ENCODE data around the gene FGB.
A peak's percentile ranks its signal among the peaks of the same experiment; 100 is the strongest.

Gene FGB

GRCh38 chr4:154608361-154609252 is 45.8 kb downstream of the FGB start:
- H3K27ac ChIP-seq = no peak overlapping the region
- H3K9ac ChIP-seq = no peak overlapping the region
- H4K20me1 ChIP-seq = no peaks in the 10 kb centered on the region
- H3K27me3 ChIP-seq = no peaks in the 10 kb centered on the region
- H3K9me3 ChIP-seq = no peaks in the 10 kb centered on the region
- H3K4me2 ChIP-seq = no peak overlapping the region
- no peaks in the 10 kb centered on the region for H3K4me1 ChIP-seq
- TF ChIP-seq Cebpa-rat (IDR thresholded peaks at IDR 0.05) = no peak
- H3K4me3 ChIP-seq = no peak overlapping the region
- H3K36me3 ChIP-seq = no peaks in the 10 kb centered on the region

GRCh38 chr4:154609532-154609931 is 46.7 kb downstream of the FGB start:
- no peaks in the 10 kb centered on the region for H3K27me3 ChIP-seq
- H3K4me2 ChIP-seq = no peak overlapping the region
- no peak overlapping the region for H3K9ac ChIP-seq
- H4K20me1 ChIP-seq = no peaks in the 10 kb centered on the region
- no peak overlapping the region for H3K4me3 ChIP-seq
- no peak overlapping the region for H3K27ac ChIP-seq
- H3K9me3 ChIP-seq = no peaks in the 10 kb centered on the region
- no peaks in the 10 kb centered on the region for H3K4me1 ChIP-seq
- TF ChIP-seq Cebpa-rat (IDR thresholded peaks at IDR 0.05) = no peak
- H3K36me3 ChIP-seq = no peaks in the 10 kb centered on the region

- Histone ChIP-seq H3K9me3 (no peaks in the 10 kb centered on the region), H3K4me2 (no peak overlapping the region), H3K27me3 (no peaks in the 10 kb centered on the region), H3K4me3 (no peak overlapping the region), H3K4me1 (no peaks in the 10 kb centered on the region), H3K36me3 (no peaks in the 10 kb centered on the region), H3K9ac (no peak overlapping the region), H4K20me1 (no peaks in the 10 kb centered on the region), H3K27ac (no peak overlapping the region)
- no peak for TF ChIP-seq Cebpa-rat (IDR thresholded peaks at IDR 0.05)
Measured at GRCh38 chr4:154610582-154610981, 47.8 kb downstream of the FGB start.

- Histone ChIP-seq H3K9ac (no peak overlapping the region), H3K27me3 (no peaks in the 10 kb centered on the region)
Measured at GRCh38 chr4:154611833-154612232, 49.0 kb downstream of the FGB start.

GRCh38 chr4:154612472-154613414 is 49.9 kb downstream of the FGB start, which contains the start of gene FGG:
TSS of gene FGG (minus strand) at chr4:154612656. CDS start at chr4:154612609, 47 bp downstream.
- no peak for TF ChIP-seq Cebpa-rat (IDR thresholded peaks at IDR 0.05)
- no peak within 1 kb of the TSS for H3K4me3 ChIP-seq
- H3K27ac ChIP-seq = no peak within 1 kb of the TSS
- no peaks in the 10 kb centered on the region for H3K27me3 ChIP-seq
- no peak within 1 kb of the TSS for H3K9ac ChIP-seq
- no peaks in the 10 kb centered on the region for H4K20me1 ChIP-seq
- no peaks in the 10 kb centered on the region for H3K9me3 ChIP-seq
- no peak within 1 kb of the TSS for H3K4me2 ChIP-seq
- H3K4me1 ChIP-seq = peaks cover 9% of the 10 kb centered on the region; the same call in 1 of the 2 replicates
- no peaks in the 10 kb centered on the region for H3K36me3 ChIP-seq

More at GRCh38 chr4:154611833-154612232, 49.0 kb downstream of the FGB start:
- no peaks in the 10 kb centered on the region for H3K36me3 ChIP-seq
- H4K20me1 ChIP-seq = no peaks in the 10 kb centered on the region
- H3K4me2 ChIP-seq = no peak overlapping the region
- no peak overlapping the region for H3K27ac ChIP-seq
- no peaks in the 10 kb centered on the region for H3K9me3 ChIP-seq
- peaks cover 6% of the 10 kb centered on the region; the same call in 1 of the 2 replicates for H3K4me1 ChIP-seq
- no peak for TF ChIP-seq Cebpa-rat (IDR thresholded peaks at IDR 0.05)
- H3K4me3 ChIP-seq = no peak overlapping the region

- Histone ChIP-seq H3K27me3 (no peaks in the 10 kb centered on the region), H3K36me3 (no peaks in the 10 kb centered on the region), H4K20me1 (no peaks in the 10 kb centered on the region), H3K9me3 (no peaks in the 10 kb centered on the region), H3K4me1 (peaks cover 9% of the 10 kb centered on the region; the same call in 1 of the 2 replicates), H3K9ac (no peak overlapping the region), H3K4me2 (no peak overlapping the region), H3K4me3 (no peak overlapping the region), H3K27ac (no peak overlapping the region)
- no peak for TF ChIP-seq Cebpa-rat (IDR thresholded peaks at IDR 0.05)
Measured at GRCh38 chr4:154614306-154614705, 51.5 kb downstream of the FGB start.

GRCh38 chr4:154615211-154615610 is 52.4 kb downstream of the FGB start:
- Histone ChIP-seq H3K27ac (no peak overlapping the region), H3K4me3 (no peak overlapping the region), H3K4me1 (peaks cover 9% of the 10 kb centered on the region; the same call in 1 of the 2 replicates), H3K36me3 (no peaks in the 10 kb centered on the region), H4K20me1 (no peaks in the 10 kb centered on the region), H3K9ac (no peak overlapping the region), H3K4me2 (no peak overlapping the region), H3K9me3 (no peaks in the 10 kb centered on the region), H3K27me3 (no peaks in the 10 kb centered on the region)
- no peak for TF ChIP-seq Cebpa-rat (IDR thresholded peaks at IDR 0.05)

GRCh38 chr4:154616287-154616686 is 53.5 kb downstream of the FGB start:
- Histone ChIP-seq H3K27ac (no peak overlapping the region), H3K4me1 (peaks cover 9% of the 10 kb centered on the region; the same call in 1 of the 2 replicates), H3K36me3 (no peaks in the 10 kb centered on the region), H3K4me3 (no peak overlapping the region), H3K27me3 (no peaks in the 10 kb centered on the region), H3K9ac (no peak overlapping the region), H4K20me1 (no peaks in the 10 kb centered on the region), H3K4me2 (peak overlapping the region; percentile 37), H3K9me3 (no peaks in the 10 kb centered on the region)
- TF ChIP-seq Cebpa-rat (IDR thresholded peaks at IDR 0.05) = no peak

- Histone ChIP-seq H3K27ac (no peak overlapping the region), H3K4me1 (peaks cover 9% of the 10 kb centered on the region; the same call in 1 of the 2 replicates), H3K9ac (0 out of 2 replicates have a peak overlapping the region, but pooled peaks have one; percentile 1), H3K4me3 (no peak overlapping the region), H3K27me3 (no peaks in the 10 kb centered on the region), H3K4me2 (peak overlapping the region; percentile 37), H3K9me3 (no peaks in the 10 kb centered on the region), H4K20me1 (no peaks in the 10 kb centered on the region), H3K36me3 (no peaks in the 10 kb centered on the region)
- no peak for TF ChIP-seq Cebpa-rat (IDR thresholded peaks at IDR 0.05)
Measured at GRCh38 chr4:154616731-154617130, 53.9 kb downstream of the FGB start.

All from BLaER1 (cell line).